ENCODE results near the gene R3HDM4. TPM values are rescaled to one million over a fixed set of nuclear protein-coding genes. Genes with fewer than 3 reads are reported as not detected.
"Not testable (repeated sequence)": the region's sequence is repeated elsewhere in the genome, so short reads cannot be mapped to it uniquely, and the experiment has no call there.

R3HDM4 gene
- total and polyA plus RNA-seq, 2 donors from 2014 or later: 47.4 to 71.4 TPM

DNA sequence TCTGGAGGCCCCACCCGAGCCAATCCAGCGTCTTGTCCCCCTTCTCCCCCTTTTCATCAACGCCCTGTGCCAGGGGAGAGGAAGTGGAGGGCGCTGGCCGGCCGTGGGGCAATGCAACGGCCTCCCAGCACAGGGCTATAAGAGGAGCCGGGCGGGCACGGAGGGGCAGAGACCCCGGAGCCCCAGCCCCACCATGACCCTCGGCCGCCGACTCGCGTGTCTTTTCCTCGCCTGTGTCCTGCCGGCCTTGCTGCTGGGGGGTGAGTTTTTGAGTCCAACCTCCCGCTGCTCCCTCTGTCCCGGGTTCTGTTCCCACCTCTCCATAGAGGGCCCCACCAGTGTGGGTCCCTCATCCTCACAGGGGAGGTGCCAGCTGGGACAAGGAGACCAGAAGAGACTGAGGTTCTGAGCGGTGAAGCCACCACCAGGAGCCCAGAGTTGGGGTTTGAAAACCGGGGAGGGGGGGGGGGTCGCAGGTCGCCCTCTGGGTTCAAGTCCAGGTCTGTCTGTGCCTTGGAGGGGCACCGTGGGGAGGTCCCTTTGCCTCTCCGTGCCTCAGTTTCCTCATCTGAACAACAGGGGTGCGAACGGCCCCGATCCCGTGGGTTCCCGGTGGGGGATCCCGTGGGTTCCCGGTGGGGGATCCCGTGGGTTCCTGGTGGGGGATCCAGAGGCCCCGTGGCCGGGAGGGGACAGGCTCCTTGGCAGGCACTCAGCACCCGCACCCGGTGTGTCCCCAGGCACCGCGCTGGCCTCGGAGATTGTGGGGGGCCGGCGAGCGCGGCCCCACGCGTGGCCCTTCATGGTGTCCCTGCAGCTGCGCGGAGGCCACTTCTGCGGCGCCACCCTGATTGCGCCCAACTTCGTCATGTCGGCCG is 60.6 kb downstream of the R3HDM4 start, which contains the start of gene ELANE:
ELANE (plus strand) TSS at position 168 of the 878 bp plus-strand sequence; CDS start at position 194, 26 bp downstream.
- Histone ChIP-seq H3K9me3 (ENCODE audit: control insufficient read depth in 2 of 3, insufficient read depth in 1 of 3, low read length in 3 of 3) (no peaks in the 10 kb centered on the region), H3K9ac (ENCODE audit: low read length in 3 of 3) (no peak within 1 kb of the TSS), H3K36me3 (ENCODE audit: control insufficient read depth in 2 of 3, insufficient read depth in 3 of 3, low read length in 3 of 3) (no peaks in the 10 kb centered on the region), H3K4me3 (ENCODE audit: low read length in 3 of 3) (no peak within 1 kb of the TSS), H3K4me1 (ENCODE audit: control insufficient read depth in 2 of 3, insufficient read depth in 2 of 3, low read depth in 1 of 3, low read length in 3 of 3) (peaks cover 0 to 7% (median 0%) of the 10 kb centered on the region in 3 donors), H3K27me3 (ENCODE audit: control insufficient read depth, insufficient read depth, low read length) (no peaks in the 10 kb centered on the region), H3K27ac (ENCODE audit: low read depth in 2 of 2, low read length in 2 of 2) (peak within 1 kb of the TSS in 1 of 2 donors; percentile 80)
- intact Hi-C loops (cut with DNase I): no loop called here
- TF ChIP-seq, protein P1, sequence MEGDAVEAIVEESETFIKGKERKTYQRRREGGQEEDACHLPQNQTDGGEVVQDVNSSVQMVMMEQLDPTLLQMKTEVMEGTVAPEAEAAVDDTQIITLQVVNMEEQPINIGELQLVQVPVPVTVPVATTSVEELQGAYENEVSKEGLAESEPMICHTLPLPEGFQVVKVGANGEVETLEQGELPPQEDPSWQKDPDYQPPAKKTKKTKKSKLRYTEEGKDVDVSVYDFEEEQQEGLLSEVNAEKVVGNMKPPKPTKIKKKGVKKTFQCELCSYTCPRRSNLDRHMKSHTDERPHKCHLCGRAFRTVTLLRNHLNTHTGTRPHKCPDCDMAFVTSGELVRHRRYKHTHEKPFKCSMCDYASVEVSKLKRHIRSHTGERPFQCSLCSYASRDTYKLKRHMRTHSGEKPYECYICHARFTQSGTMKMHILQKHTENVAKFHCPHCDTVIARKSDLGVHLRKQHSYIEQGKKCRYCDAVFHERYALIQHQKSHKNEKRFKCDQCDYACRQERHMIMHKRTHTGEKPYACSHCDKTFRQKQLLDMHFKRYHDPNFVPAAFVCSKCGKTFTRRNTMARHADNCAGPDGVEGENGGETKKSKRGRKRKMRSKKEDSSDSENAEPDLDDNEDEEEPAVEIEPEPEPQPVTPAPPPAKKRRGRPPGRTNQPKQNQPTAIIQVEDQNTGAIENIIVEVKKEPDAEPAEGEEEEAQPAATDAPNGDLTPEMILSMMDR (IDR thresholded peaks at IDR 0.05; ENCODE audit: borderline replicate concordance, extremely low read depth, insufficient read depth): no peak
- DNase-seq (peak in 1 of 5 donors; percentile 75), FAIRE-seq (no peak)

DNA sequence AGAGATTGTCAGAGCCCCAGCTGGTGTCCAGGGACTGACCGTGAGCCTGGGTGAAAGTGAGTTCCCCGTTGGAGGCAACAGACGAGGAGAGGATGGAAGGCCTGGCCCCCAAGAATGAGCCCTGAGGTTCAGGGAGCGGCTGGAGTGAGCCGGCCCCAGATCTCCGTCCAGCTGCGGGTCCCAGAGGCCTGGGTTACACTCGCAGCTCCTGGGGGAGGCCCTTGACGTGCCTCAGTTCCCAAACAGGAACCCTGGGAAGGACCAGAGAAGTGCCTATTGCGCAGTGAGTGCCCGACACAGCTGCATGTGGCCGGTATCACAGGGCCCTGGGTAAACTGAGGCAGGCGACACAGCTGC is 62.1 kb downstream of the R3HDM4 start:
- Histone ChIP-seq H3K9ac (ENCODE audit: low read length in 3 of 3) (no peak overlapping the region), H3K4me1 (ENCODE audit: control insufficient read depth in 2 of 3, insufficient read depth in 2 of 3, low read depth in 1 of 3, low read length in 3 of 3) (peaks cover 0 to 7% (median 0%) of the 10 kb centered on the region in 3 donors), H3K9me3 (ENCODE audit: control insufficient read depth in 2 of 3, insufficient read depth in 1 of 3, low read length in 3 of 3) (no peaks in the 10 kb centered on the region), H3K27ac (ENCODE audit: low read depth in 2 of 2, low read length in 2 of 2) (peak overlapping the region; percentile 78 to 80), H3K36me3 (ENCODE audit: control insufficient read depth in 2 of 3, insufficient read depth in 3 of 3, low read length in 3 of 3) (no peaks in the 10 kb centered on the region), H3K27me3 (ENCODE audit: control insufficient read depth, insufficient read depth, low read length) (no peaks in the 10 kb centered on the region), H3K4me3 (ENCODE audit: low read length in 3 of 3) (no peak overlapping the region)
- DNase-seq (peak in 1 of 5 donors; percentile 83), FAIRE-seq (no peak)
- intact Hi-C loops (cut with DNase I): no loop called here
- TF ChIP-seq, protein P1 (IDR thresholded peaks at IDR 0.05; ENCODE audit: borderline replicate concordance, extremely low read depth, insufficient read depth): no peak

DNA sequence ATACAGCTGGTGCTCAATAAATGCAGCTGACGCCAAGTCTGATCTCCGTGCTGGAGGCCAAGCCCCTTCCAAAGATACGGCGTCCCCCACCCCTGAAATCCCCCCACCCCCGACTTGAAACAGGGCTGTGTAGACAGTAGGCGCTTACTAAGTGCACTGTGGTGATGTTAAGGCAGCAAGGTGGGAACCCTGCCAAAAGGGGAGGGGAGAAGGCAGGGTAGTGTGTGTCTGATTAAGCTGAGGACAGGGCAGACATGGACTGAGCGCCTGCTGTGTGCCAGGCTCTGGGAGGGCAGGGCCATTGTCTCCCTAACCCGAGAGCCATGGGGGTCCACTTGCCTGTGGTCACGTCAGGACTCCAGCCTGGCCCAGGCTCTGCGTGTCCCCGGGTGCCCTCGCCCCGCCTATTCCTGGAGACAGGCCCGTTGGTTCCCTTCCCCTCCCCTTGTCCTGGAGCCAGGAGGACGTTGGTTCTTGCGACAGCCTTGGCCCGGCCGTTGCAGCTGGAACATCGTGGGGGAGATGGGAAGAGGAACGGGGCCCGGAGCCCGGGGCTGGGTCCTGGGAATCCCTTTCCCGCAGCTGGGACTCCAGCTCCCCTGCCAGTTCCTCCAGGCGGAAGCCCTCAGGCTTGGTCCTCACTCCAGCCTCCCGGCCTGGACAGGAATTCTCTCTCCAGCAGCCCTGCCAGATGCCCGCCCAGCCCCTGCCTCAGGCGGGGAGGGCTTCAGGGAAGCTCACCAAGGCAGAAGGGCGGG is 62.6 kb downstream of the R3HDM4 start:
- peaks cover 0 to 7% (median 0%) of the 10 kb centered on the region in 3 donors for H3K4me1 ChIP-seq (ENCODE audit: control insufficient read depth in 2 of 3, insufficient read depth in 2 of 3, low read depth in 1 of 3, low read length in 3 of 3)
- no peak overlapping the region for H3K4me3 ChIP-seq (ENCODE audit: low read length in 3 of 3)
- H3K27ac ChIP-seq (ENCODE audit: low read depth in 2 of 2, low read length in 2 of 2): peak overlapping the region; percentile 78 to 80
- TF ChIP-seq, protein P1 (IDR thresholded peaks at IDR 0.05; ENCODE audit: borderline replicate concordance, extremely low read depth, insufficient read depth): no peak
- H3K9me3 ChIP-seq (ENCODE audit: control insufficient read depth in 2 of 3, insufficient read depth in 1 of 3, low read length in 3 of 3): no peaks in the 10 kb centered on the region
- H3K9ac ChIP-seq (ENCODE audit: low read length in 3 of 3): no peak overlapping the region
- no peaks in the 10 kb centered on the region for H3K27me3 ChIP-seq (ENCODE audit: control insufficient read depth, insufficient read depth, low read length)
- intact Hi-C loops (cut with DNase I): no loop called here
- DNase-seq: peak; percentile 55 to 98 (median 63)
- FAIRE-seq: no peak
- no peaks in the 10 kb centered on the region for H3K36me3 ChIP-seq (ENCODE audit: control insufficient read depth in 2 of 3, insufficient read depth in 3 of 3, low read length in 3 of 3)

DNA sequence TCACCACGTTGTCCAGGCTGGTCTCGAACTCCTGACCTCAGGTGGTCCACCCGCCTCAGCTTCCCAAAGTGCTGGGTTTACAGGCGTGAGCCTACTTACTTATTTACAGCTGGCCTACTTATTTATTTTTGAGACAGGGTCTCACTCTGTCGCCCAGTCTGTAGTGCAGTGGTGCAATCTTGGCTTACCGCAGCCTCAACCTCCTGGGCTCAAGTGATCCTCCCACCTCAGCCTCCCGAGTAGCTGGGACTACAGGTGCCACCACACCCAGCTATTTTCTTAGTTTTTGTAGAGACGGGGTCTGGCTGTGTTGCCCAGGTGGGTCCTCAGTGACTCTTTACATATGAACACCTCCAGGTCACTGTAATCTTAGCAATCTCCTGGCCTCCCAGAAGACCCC is 63.8 kb downstream of the R3HDM4 start:
- H3K9me3 ChIP-seq (ENCODE audit: control insufficient read depth in 2 of 3, insufficient read depth in 1 of 3, low read length in 3 of 3); DNase-seq; H3K27me3 ChIP-seq (ENCODE audit: control insufficient read depth, insufficient read depth, low read length); FAIRE-seq; H3K9ac ChIP-seq (ENCODE audit: low read length in 3 of 3); H3K4me3 ChIP-seq (ENCODE audit: low read length in 3 of 3); H3K4me1 ChIP-seq (ENCODE audit: control insufficient read depth in 2 of 3, insufficient read depth in 2 of 3, low read depth in 1 of 3, low read length in 3 of 3); H3K36me3 ChIP-seq (ENCODE audit: control insufficient read depth in 2 of 3, insufficient read depth in 3 of 3, low read length in 3 of 3); intact Hi-C loops (cut with DNase I); H3K27ac ChIP-seq (ENCODE audit: low read depth in 2 of 2, low read length in 2 of 2): not testable (repeated sequence)
